GM18502 (cell line): ENCODE measurements around the gene KY.

Source experiments
- ATAC-seq: cut with Tn5 transposase; IDR thresholded peaks from one replicate; pipeline ENCODE4 v1.9.1; 2021; ENCODE audit warnings: mild to moderate bottlenecking; ENCODE audit not compliant: unreplicated experiment, poor library complexity

Gene KY

DNA sequence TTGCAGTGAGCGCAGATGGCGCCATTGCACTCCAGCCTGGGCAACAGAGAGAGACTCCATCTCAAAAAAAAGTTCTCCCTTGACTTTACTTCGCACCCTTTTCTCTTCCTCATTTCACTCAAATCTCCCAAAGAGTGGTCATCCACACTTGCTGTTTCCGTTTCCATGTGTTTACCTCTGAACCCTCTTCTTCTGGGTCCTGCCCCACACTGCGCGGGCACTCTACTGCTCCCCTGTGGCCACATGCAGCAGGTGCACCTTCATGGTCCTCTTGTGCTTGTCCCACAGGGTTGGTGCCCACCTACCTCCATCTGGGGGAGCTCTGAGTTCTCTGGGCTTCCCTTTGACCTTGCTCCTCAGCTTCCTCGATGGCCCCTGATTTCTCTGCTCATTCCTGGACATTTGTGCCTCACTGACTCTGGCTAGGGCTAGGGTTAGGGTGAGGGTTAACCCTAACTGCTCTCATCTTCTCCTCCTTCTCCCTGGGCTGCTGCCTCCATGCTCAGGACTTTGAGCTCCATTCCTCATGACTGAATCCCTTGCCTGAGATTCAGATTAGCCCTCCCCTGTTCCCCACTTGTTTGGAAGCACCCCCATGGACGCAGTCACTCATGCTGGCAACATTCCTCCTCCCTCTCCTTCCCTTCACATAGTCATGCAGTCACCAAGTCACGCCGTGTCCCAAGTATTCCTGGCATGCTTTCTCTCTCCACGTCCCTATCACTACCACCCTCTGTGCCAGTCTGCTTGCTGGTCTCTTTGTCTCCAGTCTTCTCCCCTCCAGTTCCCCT, 26.6 kb upstream of the KY start:
- no peak for ATAC-seq

DNA sequence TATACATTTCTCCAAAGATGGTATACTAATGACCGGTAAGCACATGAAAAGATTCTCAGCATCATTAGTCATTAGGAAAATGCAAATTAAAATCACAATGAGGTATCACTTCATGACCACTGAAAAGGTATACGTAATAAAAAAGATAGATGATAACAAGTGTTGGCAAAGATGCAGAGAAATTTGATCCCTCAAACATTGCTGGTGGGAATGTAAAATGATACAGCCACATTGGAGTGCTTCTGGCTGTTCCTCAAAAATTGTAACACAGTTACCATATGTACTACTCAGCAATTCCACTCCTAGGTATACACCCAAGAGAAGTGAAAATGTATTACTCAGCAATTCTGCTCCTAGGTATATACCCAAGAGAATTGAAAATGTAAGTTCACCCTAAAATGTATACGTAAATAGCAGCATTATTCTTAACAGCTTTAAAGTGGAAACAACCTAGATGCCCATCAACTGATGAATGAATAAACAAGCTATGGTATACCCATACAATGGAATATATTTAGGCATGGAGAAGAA, 25.0 kb upstream of the KY start:
- ATAC-seq = no peak

- ATAC-seq = no peak
Observed at GRCh38 chr3:134672571-134672970, 21.7 kb upstream of the KY start.

DNA sequence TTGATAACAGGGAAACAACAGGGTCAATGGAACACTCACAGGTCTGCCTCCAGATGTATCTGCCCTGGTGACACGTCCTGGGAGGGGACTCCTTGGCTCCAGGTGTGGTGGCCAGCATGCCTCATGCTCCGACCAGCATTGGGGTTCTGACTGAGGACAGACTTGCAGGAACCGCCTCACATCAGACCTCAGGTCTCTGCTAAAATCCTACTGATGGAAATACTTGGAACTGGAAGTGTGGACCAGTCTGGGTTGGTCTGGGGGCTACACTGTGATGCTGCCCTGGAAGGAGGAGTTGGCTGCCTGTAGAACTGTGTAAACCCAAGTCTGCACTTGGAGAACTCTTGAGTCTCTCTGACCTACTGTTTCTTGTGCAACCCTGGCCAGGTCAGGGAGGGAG, 17.1 kb upstream of the KY start:
- no peak for ATAC-seq

- no peak for ATAC-seq
Observed at GRCh38 chr3:134667406-134667805, 16.6 kb upstream of the KY start.

DNA sequence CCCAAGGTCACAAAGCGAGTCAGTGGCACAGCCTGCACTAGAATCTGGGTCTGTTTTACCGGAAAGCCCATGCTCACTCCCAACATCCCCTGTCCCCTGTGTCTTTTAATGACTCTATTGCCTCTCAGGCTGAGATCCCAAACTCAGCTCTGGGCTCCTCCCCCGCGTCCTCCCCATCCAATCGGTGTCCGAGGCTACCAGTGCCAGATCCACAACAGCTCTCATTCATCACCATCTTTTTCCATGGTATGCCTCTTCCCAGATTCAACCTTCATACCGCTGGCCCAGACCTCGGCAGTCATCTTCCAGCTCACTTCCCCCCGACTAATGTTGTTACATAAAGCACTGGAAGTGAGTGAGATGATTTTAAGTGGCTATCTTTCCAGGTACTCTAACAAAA, 16.1 kb upstream of the KY start:
- no peak for ATAC-seq

DNA sequence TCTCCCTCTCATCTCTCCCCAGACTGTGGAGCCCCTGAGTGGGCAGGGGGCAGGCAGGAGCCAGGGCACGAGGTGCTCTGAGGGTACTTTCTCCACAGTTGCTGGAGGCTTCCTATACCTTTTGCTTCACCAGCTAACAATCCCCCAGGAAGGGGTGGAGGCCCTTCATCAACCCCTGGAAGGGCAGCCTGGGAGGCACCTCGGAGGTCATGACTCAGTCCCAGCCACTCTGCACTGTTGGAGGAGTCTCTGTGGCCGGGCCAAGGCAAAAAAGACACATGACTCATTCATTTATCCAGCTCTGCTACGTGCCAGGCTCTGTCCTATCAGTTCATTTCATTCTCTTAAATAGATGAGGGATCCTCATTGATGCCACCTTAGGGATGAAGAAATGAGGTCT, 15.6 kb upstream of the KY start:
- no peak for ATAC-seq

GRCh38 chr3:134666052-134666451, 15.2 kb upstream of the KY start:
- ATAC-seq = no peak

DNA sequence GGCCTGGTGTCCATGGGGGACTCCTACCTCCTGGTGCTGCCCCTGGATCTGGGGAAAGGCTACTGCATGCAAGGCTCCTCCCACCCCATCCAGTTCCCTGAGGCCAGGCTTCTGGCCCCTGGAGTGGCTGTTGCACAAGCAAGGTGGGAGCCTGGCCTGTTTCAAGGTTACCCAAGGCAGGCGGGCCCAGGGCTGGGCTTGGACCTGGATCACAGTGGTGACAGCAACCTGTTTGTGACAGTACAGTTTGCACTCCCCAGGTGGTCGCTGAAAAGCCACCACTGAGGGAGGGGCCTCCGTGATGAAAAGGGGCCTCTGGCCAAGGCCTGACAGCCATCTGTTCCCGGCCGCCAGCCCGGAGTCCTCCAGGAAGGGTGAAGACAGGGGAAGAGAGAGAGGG, 14.4 kb upstream of the KY start:
- no peak for ATAC-seq

DNA sequence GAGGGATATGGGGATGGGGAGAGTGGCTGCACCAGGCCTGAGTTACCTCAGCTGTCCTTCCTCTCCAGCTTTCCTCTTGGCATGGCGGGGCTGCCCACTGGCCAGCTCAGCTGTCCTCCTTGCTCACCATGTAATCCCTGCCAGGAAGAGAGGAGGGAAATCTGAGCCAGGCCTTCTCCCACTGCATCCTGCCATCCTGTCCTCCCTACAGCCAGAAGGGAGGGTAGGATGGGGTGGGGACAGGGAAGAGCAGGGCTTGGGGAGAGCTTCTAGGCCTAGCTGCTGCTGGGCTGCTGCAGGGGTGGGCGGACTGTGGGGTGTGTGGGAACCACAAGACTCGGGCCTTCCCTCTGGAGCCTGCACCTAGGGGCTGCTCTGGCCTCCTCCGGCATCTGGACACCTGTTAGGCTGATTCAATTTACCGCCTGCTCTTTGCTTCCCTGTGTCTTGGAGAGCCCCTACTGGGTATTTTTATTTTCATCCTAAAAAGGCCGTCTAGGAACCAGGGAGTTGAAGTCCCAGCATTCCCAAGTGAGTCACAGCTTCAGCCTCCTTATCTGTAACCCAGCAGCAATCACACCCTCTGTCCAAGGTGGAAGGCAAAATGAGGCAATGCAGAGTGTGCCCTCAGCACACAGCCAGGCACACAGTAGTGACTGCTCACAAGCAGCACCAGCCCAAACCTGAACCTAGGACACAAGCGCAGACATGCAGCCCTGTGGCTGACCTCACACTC, 13.1 kb upstream of the KY start:
- ATAC-seq = no peak

GRCh38 chr3:134660046-134660441, 9.2 kb upstream of the KY start:
- ATAC-seq = no peak

GRCh38 chr3:134659391-134660045, 8.7 kb upstream of the KY start:
- no peak for ATAC-seq

DNA sequence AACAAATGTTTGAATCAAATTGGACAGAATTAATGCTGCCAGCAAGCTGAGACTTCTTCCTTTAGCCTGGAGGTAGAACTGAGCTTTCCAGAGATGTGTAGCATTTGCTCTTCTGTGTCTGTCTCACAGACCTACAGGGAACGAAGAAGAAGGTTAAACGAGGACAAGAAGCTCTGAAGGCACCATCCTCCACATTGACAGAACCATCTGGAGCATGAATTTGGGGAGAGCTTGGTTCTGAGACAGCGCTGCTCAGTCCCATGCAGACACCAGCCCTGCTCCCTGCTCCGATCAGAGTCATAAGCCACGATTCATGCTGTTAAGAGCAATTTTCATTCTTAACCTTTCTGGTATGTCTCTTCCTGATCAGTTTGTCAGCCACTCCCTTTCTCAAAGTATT, 7.7 kb upstream of the KY start:
- no peak for ATAC-seq

GRCh38 chr3:134656211-134656800, 5.5 kb upstream of the KY start:
- no peak for ATAC-seq

- ATAC-seq = no peak
Observed at GRCh38 chr3:134655706-134656105, 4.9 kb upstream of the KY start.

- no peak for ATAC-seq
Observed at GRCh38 chr3:134654031-134654430, 3.2 kb upstream of the KY start.

GRCh38 chr3:134652886-134653630, 2.2 kb upstream of the KY start:
- ATAC-seq = no peak

- no peak for ATAC-seq
Observed at GRCh38 chr3:134652409-134652831, 1.6 kb upstream of the KY start.

GRCh38 chr3:134651347-134652041, 672 bp upstream of the KY start:
- ATAC-seq = no peak
